ENCODE measurements around the gene RAB14.

DNA sequence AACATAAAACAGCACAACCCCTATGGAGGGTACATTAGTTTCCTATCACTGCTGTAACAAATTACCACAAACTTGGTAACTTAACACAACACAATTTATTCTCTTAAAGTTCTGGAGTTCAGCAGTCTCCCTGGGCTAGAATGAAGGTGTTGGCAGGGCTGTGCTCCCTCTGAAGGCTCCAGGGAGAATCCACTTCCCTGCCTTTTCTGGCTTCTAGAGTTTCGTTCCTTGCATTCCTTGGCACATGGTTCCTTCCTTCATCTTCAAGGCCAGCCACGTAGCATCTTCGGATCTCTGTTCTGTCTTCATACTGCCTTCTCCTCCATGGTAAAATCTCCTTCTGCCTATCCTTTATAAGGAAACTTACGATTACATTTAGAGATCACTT is 41.3 kb upstream of the RAB14 start:
- TF ChIP-seq, protein P1, sequence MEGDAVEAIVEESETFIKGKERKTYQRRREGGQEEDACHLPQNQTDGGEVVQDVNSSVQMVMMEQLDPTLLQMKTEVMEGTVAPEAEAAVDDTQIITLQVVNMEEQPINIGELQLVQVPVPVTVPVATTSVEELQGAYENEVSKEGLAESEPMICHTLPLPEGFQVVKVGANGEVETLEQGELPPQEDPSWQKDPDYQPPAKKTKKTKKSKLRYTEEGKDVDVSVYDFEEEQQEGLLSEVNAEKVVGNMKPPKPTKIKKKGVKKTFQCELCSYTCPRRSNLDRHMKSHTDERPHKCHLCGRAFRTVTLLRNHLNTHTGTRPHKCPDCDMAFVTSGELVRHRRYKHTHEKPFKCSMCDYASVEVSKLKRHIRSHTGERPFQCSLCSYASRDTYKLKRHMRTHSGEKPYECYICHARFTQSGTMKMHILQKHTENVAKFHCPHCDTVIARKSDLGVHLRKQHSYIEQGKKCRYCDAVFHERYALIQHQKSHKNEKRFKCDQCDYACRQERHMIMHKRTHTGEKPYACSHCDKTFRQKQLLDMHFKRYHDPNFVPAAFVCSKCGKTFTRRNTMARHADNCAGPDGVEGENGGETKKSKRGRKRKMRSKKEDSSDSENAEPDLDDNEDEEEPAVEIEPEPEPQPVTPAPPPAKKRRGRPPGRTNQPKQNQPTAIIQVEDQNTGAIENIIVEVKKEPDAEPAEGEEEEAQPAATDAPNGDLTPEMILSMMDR (IDR thresholded peaks at IDR 0.05) = no peak
- no peak for TF ChIP-seq POLR2A (IDR thresholded peaks at IDR 0.05)

All from testis (tissue), 2 donors.